ES-I3 (cell line): ENCODE results near the gene TTLL3.

Experiments used
- H3K36me3 ChIP-seq: 2 replicates; pipeline ENCODE4 v1.6.1; 2013; ENCODE audit warnings: mild to moderate bottlenecking, low read length, control low read depth, moderate library complexity; ENCODE audit not compliant: insufficient read depth
- H3K4me1 ChIP-seq: 2 replicates; pipeline ENCODE4 v1.6.1; 2013; ENCODE audit warnings: mild to moderate bottlenecking, control low read depth, low read length; ENCODE audit not compliant: insufficient read depth
- H3K9ac ChIP-seq: 2 replicates; pipeline ENCODE4 v1.6.1; 2013; ENCODE audit warnings: low read depth, mild to moderate bottlenecking, low read length, moderate library complexity
- H3K9me3 ChIP-seq: 2 replicates; pipeline ENCODE4 v1.6.1; 2013; ENCODE audit warnings: mild to moderate bottlenecking, low read length, moderate library complexity; ENCODE audit not compliant: control insufficient read depth, insufficient read depth

Gene TTLL3

DNA sequence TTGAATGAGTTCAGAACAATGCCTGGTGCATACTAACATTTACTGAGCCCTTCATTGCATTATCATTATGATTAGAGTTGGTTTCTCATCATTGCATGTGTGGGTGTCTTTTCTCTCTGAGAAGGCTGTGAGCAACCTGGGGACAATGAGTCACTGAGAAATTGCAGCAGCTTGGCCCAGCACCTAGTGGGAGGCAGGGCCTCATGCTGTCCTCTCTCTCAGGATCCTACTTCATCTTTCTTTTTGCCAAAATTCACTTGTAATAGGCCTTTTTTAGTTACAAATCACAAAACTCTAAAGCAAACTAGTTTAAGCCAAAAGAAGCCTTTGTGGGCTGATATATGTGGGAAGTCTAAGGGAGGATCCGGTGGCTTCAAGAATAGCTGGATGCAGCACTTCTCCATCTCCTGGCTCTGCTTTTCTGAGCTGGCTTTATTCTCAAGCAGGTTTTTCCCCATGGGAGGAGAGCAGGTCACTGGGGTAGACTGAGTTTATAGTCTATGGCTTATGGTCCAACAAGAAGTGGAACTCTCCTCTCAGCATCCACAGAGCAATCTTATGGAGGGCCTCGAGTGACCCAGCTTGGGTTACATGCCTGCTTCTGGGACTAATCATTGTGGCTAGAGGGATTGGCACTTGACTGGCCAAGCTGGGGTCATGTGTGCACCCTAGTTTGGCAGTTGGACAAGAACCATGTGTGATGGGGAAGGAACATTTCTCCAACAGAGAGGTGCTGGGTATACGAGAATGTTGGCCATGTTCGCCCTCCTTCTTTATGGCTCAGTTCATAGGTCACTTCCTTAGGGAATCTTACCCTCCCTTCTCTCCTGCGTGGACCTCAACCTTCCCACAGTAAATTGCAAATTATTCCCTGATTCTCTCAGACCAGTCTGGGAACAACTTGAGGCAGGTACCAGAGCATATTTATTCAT lies 31.7 kb upstream of the TTLL3 start:
- Histone ChIP-seq H3K9ac (no peak overlapping the region), H3K4me1 (no peaks in the 10 kb centered on the region), H3K36me3 (no peaks in the 10 kb centered on the region; the same call in 1 of the 2 replicates), H3K9me3 (no peaks in the 10 kb centered on the region)

GRCh38 chr3:9779075-9779593 lies 30.9 kb upstream of the TTLL3 start:
- H3K36me3 ChIP-seq: no peaks in the 10 kb centered on the region; the same call in 1 of the 2 replicates
- H3K9ac ChIP-seq: no peak overlapping the region
- H3K4me1 ChIP-seq: no peaks in the 10 kb centered on the region
- H3K9me3 ChIP-seq: no peaks in the 10 kb centered on the region

DNA sequence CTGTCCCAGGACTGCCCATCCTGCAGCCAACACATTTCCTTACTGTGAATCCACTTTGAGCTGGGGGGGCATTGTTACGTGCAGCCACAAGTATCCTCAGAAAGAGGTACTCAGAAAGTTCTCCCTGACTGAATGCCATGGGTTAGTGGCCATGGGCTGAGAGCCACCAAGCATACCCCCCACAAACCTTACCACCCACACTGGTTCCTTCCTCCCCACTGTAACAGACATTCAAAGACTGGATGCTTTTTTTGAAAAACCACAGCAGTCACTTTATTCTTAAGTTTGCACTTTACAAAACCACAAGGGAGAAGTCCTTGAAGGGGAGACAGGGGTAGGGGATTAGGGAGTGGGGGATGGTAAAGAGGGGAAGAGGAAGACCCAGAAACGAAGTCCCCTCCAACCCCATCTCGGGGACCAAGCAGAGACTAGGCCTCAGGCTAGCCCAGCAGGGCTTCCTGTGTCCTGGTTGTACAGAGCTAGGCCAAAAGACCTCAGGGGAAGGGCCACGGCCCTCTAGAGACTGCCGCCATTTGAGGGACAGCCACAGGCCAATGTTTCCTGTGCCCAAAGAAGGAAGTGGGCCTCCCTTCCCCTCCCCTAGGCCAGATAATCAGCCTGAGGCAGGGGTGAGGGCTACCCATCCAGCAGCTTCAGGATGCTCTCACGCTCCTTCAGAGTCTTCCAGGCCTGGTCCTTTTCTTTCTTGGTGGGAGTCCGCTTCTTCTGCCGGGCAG lies 30.2 kb upstream of the TTLL3 start:
- Histone ChIP-seq H3K9ac (no peak overlapping the region), H3K4me1 (no peaks in the 10 kb centered on the region), H3K9me3 (no peaks in the 10 kb centered on the region), H3K36me3 (peaks cover 1% of the 10 kb centered on the region; the same call in 1 of the 2 replicates)

DNA sequence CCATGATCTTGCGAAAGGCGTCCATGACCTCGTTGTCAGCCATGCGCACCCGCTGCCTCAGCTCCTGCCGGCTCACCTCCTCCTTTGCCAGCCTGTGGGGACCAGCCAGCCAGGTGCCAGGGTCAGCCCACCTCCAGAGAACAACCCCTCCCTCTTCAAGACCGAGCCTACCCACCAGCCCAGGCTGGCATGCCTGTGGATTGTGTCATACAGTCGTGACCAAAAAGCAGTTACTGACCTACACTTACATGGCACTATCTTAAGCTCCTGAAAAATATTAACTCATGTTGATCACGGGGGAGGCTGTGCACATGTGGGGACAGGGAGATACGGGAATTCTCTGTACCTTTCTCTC lies 29.6 kb upstream of the TTLL3 start:
- peaks cover 5% of the 10 kb centered on the region; the same call in 1 of the 2 replicates for H3K36me3 ChIP-seq
- H3K4me1 ChIP-seq: no peaks in the 10 kb centered on the region
- no peaks in the 10 kb centered on the region for H3K9me3 ChIP-seq
- H3K9ac ChIP-seq: no peak overlapping the region

GRCh38 chr3:9780910-9781309 lies 29.2 kb upstream of the TTLL3 start:
- Histone ChIP-seq H3K4me1 (no peaks in the 10 kb centered on the region), H3K9ac (no peak overlapping the region), H3K36me3 (peaks cover 5% of the 10 kb centered on the region; the same call in 1 of the 2 replicates), H3K9me3 (no peaks in the 10 kb centered on the region)

- Histone ChIP-seq H3K36me3 (peaks cover 9% of the 10 kb centered on the region; the same call in 1 of the 2 replicates), H3K9me3 (no peaks in the 10 kb centered on the region), H3K9ac (no peak overlapping the region), H3K4me1 (no peaks in the 10 kb centered on the region)
Observed at GRCh38 chr3:9781551-9781950, 28.5 kb upstream of the TTLL3 start.

- Histone ChIP-seq H3K36me3 (peaks cover 10% of the 10 kb centered on the region; the same call in 1 of the 2 replicates), H3K4me1 (no peaks in the 10 kb centered on the region), H3K9me3 (no peaks in the 10 kb centered on the region), H3K9ac (no peak overlapping the region)
Observed at GRCh38 chr3:9781978-9782603, 28.0 kb upstream of the TTLL3 start.

DNA sequence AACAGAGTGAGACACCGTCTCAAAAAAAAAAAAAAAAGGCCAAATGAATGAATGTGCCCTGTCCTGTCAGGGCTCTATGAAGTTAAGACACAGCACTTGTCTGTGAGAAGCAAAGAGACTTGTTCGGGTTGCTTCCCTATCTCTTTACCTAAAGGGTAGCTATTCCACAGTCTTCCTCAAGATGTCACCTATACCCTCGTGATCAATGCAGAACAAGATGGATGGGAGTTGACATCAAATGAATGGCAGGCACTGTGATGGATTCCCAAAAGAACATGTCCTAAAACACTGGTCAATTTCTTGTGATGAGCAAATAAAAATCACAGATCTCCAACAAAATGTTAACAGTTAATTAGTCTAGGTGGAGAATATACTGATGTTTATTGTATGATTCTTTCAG lies 27.3 kb upstream of the TTLL3 start:
- Histone ChIP-seq H3K4me1 (no peaks in the 10 kb centered on the region), H3K9me3 (no peaks in the 10 kb centered on the region), H3K36me3 (peaks cover 10% of the 10 kb centered on the region; the same call in 1 of the 2 replicates), H3K9ac (no peak overlapping the region)

DNA sequence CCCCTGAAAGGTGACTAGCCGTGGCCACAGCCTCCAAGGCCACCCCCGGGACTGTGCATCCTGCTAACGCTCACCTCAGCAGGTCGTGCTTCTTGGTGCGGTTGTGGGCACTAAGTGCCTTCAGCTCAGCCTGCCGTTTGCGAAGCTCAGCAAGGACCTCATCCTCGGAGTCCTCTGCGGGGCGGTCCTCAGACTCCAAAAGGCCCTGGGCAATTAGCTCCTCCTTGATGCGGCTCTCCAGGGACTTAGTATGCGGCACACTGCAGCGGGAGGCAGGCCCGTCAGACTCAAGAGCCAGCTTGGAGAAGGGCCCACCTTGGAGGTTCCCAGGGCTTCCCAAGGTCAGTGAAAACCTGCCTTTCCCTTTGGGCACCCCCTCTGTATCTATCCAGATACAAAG lies 26.1 kb upstream of the TTLL3 start:
- no peaks in the 10 kb centered on the region for H3K9me3 ChIP-seq
- peaks cover 10% of the 10 kb centered on the region; the same call in 1 of the 2 replicates for H3K36me3 ChIP-seq
- H3K9ac ChIP-seq: no peak overlapping the region
- no peaks in the 10 kb centered on the region for H3K4me1 ChIP-seq

GRCh38 chr3:9784965-9785364 lies 25.1 kb upstream of the TTLL3 start:
- no peaks in the 10 kb centered on the region for H3K9me3 ChIP-seq
- no peak overlapping the region for H3K9ac ChIP-seq
- no peaks in the 10 kb centered on the region for H3K4me1 ChIP-seq
- peaks cover 10% of the 10 kb centered on the region for H3K36me3 ChIP-seq

DNA sequence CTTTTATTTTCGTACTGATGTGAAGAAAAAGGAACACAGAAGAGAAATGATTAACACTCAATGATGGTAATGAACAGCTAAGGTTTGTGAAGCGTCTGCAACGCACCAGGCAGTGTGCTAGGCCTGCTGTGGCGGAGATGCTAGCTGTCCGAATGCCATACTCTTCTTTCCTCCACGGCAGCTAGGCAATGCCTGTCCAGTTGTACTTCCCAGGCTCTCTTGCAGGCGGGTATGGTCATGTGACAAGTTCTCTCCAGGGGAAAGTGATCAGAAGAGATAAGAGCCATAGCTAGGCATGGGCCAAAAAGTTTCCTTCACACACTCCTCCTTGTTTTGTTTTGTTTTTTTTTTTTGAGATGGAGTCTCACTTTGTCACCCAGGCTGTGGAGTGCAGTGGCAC lies 24.5 kb upstream of the TTLL3 start:
- H3K9ac ChIP-seq: no peak overlapping the region
- H3K36me3 ChIP-seq: peaks cover 10% of the 10 kb centered on the region
- H3K4me1 ChIP-seq: no peaks in the 10 kb centered on the region
- H3K9me3 ChIP-seq: no peaks in the 10 kb centered on the region

DNA sequence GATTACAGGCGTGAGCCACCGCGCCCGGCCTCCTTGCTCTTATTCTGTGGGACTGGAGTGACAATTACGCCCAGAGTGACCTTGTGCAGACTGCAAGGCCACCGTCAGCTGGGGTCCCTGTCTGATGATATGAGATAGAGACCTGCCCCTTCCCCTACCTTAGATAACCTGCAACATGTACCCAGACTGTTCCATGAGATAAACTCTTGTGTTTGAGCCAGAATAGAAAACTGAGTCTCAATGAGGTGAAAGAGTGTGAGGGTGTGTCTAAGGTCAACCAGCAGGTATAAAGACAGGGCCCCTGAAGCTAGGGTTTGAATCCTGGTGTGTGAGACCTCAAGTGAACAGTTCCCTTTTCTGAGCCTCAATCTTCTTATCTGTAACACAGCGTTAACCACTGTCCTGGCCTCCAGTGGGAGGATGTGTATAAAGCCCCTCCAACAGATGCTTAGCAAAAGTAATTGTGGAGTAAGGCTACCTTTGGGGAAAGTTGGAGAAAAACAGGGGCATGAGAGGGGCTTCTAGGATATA lies 23.8 kb upstream of the TTLL3 start:
- Histone ChIP-seq H3K9ac (no peak overlapping the region), H3K36me3 (peaks cover 15% of the 10 kb centered on the region), H3K4me1 (no peaks in the 10 kb centered on the region), H3K9me3 (no peaks in the 10 kb centered on the region)

DNA sequence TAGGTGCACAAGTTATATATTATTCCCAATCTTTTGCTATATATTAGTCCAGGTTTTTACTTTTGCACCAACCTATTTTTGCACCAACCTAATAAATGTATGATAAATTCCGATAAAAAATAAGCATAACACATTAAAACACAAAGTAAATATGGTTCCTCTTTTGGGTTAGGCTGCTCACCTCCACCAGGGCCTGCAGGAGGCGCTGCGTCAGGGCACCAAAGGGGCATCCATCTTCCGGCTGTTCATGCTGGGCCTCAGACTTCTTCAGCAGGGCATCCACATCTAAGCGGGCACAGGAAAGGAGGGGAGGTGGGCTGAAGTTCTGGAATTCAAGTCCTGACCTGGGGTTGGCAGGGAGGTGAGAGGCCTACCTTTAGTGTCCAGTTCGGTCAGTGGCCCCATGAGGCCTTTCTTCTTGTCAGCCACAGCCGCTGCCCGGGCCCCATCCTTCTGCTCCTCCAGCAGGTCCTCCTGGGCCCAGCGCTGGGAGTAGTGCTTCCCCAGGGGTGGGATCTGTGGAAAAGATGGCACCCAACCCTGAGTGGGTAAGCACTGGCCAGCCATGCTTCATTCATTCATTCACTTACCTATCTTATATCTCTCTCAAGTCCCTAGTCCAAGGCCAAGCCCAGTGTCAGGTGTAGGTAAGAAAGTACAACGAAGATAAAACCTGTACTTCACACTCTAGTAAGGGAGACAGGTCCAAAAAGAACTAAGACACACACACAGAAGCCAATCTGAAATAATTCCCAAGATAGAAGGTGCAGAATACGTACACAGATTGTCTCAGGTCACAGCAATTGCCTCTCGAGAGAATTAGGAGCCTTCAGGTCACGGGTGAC lies 23.0 kb upstream of the TTLL3 start:
- no peaks in the 10 kb centered on the region for H3K9me3 ChIP-seq
- H3K4me1 ChIP-seq: no peaks in the 10 kb centered on the region
- peaks cover 15% of the 10 kb centered on the region for H3K36me3 ChIP-seq
- H3K9ac ChIP-seq: no peak overlapping the region
